ENCODE data around the gene AKAP1.

- no peak for TF ChIP-seq CTCF (conservative IDR thresholded peaks at IDR 0.05)
- no peak for TF ChIP-seq ZFX (IDR thresholded peaks at IDR 0.05)
Observed at GRCh38 chr17:57040571-57040970, 44.5 kb upstream of the AKAP1 start.
